Thymus (tissue), 11 donors: ENCODE measurements around the gene VAX1. TPM values are rescaled to one million over a fixed set of nuclear protein-coding genes. Genes with fewer than 3 reads are reported as not detected.
"Not testable (repeated sequence)": the region's sequence is repeated elsewhere in the genome, so short reads cannot be mapped to it uniquely, and the experiment has no call there.

Source experiments
- DNase-seq, 9 donors: peaks; one replicate each; pipeline ENCODE4 v3.0.0-alpha.2; 2013; ENCODE audit warnings: low spot score in 9 of 9, low read depth in 6 of 9, missing footprints in 1 of 9
- H3K27ac ChIP-seq, 2 donors: one replicate each; pipeline ENCODE4 v1.5.1; 2013; ENCODE audit warnings: control low read depth in 1 of 2, low read depth in 1 of 2, low read length in 1 of 2, mild to moderate bottlenecking in 1 of 2, moderate library complexity in 1 of 2
- H3K27me3 ChIP-seq, 2 donors: one replicate each; pipeline ENCODE4 v1.5.1; 2013; ENCODE audit warnings: low read length in 1 of 2; ENCODE audit not compliant: control insufficient read depth in 2 of 2, insufficient read depth in 1 of 2
- H3K36me3 ChIP-seq, 2 donors: one replicate each; pipeline ENCODE4 v1.5.1; 2013; ENCODE audit warnings: low read length in 1 of 2, mild to moderate bottlenecking in 1 of 2, moderate library complexity in 1 of 2; ENCODE audit not compliant: control insufficient read depth in 2 of 2, insufficient read depth in 2 of 2
- H3K4me1 ChIP-seq, 2 donors: one replicate each; pipeline ENCODE4 v1.5.1; 2013; ENCODE audit warnings: low read length in 2 of 2; ENCODE audit not compliant: control insufficient read depth in 2 of 2, insufficient read depth in 2 of 2
- H3K4me3 ChIP-seq, 2 donors: one replicate each; pipeline ENCODE4 v1.5.1; 2013; ENCODE audit warnings: low read length in 2 of 2, control low read depth in 1 of 2, mild to moderate bottlenecking in 1 of 2
- H3K9me3 ChIP-seq, 2 donors: one replicate each; pipeline ENCODE4 v1.5.1; 2013; ENCODE audit warnings: low read length in 1 of 2, mild to moderate bottlenecking in 1 of 2; ENCODE audit not compliant: control insufficient read depth in 2 of 2, insufficient read depth in 1 of 2
- WGBS: extraction: QIAGEN DNeasy Blood & Tissue Kit; methylation state at CpG from one replicate; pipeline ENCODE4 v1.1.7; 2013; 5-methylcytosine and 5-hydroxymethylcytosine counted together
- polyA plus RNA-seq: library from polyadenylated mRNA; stranded (reverse); fragments of 200-250 nt; gene quantifications from one replicate; pipeline ENCODE4 v1.2.3, GENCODE V29; 2013
- total RNA-seq: library from RNA; stranded (reverse); fragments of 120-200 nt; gene quantifications from one replicate; pipeline ENCODE4 v1.2.4, GENCODE V29; 2013
- donor health status: healthy.

The VAX1 gene
- total and polyA plus RNA-seq, 2 donors, result 0.02 TPM; not detected in 1

- no peak overlapping the region for H3K4me3 ChIP-seq
- no peaks in the 10 kb centered on the region for H3K4me1 ChIP-seq
- H3K27me3 ChIP-seq, result no peaks in the 10 kb centered on the region
- no peaks in the 10 kb centered on the region for H3K9me3 ChIP-seq
- no peak for DNase-seq
- 87% methylated on average over 9 of the region's 9 CpGs for WGBS
- no peaks in the 10 kb centered on the region for H3K36me3 ChIP-seq
- H3K27ac ChIP-seq, result no peak overlapping the region
Measured at GRCh38 chr10:117094856-117095255, 43.2 kb downstream of the VAX1 start.

GRCh38 chr10:117092386-117092785, 45.7 kb downstream of the VAX1 start:
- Histone ChIP-seq H3K27me3 (no peaks in the 10 kb centered on the region), H3K36me3 (no peaks in the 10 kb centered on the region), H3K27ac (no peak overlapping the region), H3K4me1 (no peaks in the 10 kb centered on the region), H3K4me3 (no peak overlapping the region), H3K9me3 (no peaks in the 10 kb centered on the region)
- WGBS, result 93% methylated on average over 6 of the region's 6 CpGs
- no peak for DNase-seq

DNA sequence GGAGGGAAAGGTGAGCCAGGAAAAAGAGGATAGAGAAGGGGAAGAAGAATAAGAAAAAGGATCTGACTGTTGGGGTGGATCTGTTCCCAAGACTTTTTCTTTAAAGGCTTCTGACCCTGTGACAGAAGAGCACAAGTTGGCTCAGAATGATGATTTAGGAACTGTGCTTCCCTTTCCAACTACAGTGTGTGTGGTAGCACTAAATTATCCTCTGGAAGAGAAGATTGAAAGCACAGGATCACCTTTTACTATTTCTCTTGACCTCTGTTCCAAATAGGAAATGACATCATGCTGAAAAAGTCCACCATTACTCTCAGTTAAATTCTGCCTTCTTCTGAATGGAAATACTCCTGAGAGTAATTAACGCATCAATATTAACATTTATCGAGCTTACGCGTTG, 47.2 kb downstream of the VAX1 start:
- no peaks in the 10 kb centered on the region for H3K4me1 ChIP-seq
- no peaks in the 10 kb centered on the region for H3K36me3 ChIP-seq
- no peak for DNase-seq
- no peak overlapping the region for H3K4me3 ChIP-seq
- WGBS, result 98% methylated on average over 4 of the region's 4 CpGs
- no peaks in the 10 kb centered on the region for H3K9me3 ChIP-seq
- H3K27me3 ChIP-seq, result no peaks in the 10 kb centered on the region
- H3K27ac ChIP-seq, result no peak overlapping the region

- Histone ChIP-seq H3K27me3 (no peaks in the 10 kb centered on the region), H3K9me3 (no peaks in the 10 kb centered on the region), H3K36me3 (no peaks in the 10 kb centered on the region), H3K4me1 (no peaks in the 10 kb centered on the region), H3K4me3 (no peak overlapping the region), H3K27ac (no peak overlapping the region)
- DNase-seq, result no peak
- WGBS, result 94% methylated on average over 3 of the region's 3 CpGs
Measured at GRCh38 chr10:117087521-117087920, 50.5 kb downstream of the VAX1 start.

DNA sequence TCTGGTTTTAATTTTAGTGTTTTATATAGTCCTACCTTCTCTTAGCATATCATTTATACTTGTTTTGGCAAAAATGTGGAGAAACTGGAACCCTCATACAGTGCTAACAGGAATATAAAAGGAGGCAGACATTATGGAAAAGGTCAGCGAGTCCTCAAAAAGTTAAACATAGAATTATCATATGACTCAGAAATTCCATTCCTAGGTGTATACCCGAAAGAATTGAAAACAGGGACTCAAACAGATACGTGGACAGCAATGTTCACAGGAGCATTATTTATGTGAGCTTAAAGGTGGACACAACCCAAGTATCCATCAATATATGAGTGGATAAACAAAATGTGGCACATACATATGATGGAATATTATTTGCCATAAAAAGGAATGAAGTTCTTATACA, 51.5 kb downstream of the VAX1 start:
- H3K4me1 ChIP-seq, result no peaks in the 10 kb centered on the region
- H3K9me3 ChIP-seq, result no peaks in the 10 kb centered on the region
- no peaks in the 10 kb centered on the region for H3K27me3 ChIP-seq
- no peak overlapping the region for H3K4me3 ChIP-seq
- H3K27ac ChIP-seq, result no peak overlapping the region
- WGBS, result 97% methylated on average over 3 of the region's 3 CpGs
- no peaks in the 10 kb centered on the region for H3K36me3 ChIP-seq
- no peak for DNase-seq

- not testable (repeated sequence) for H3K27ac ChIP-seq, H3K4me1 ChIP-seq, H3K9me3 ChIP-seq, H3K36me3 ChIP-seq, H3K27me3 ChIP-seq, H3K4me3 ChIP-seq, DNase-seq
- WGBS, result 83% methylated on average over 29 of the region's 31 CpGs
Measured at GRCh38 chr10:117084421-117085246, 53.4 kb downstream of the VAX1 start.

Other genes with a start within 250 kb of the VAX1 start
- gene SHTN1, start 133.1 kb downstream of the VAX1 start, total RNA-seq, result 5.8 TPM
- 23.0 TPM for gene SHTN1, start 133.1 kb downstream of the VAX1 start, polyA plus RNA-seq
- not detected for gene KCNK18, start 59.2 kb upstream of the VAX1 start, total RNA-seq
- gene KCNK18, start 59.2 kb upstream of the VAX1 start, polyA plus RNA-seq, result 0.02 TPM
- gene SLC18A2, start 102.8 kb upstream of the VAX1 start, total RNA-seq, result 6.1 TPM
- gene SLC18A2, start 102.8 kb upstream of the VAX1 start, polyA plus RNA-seq, result 27.6 TPM
- 9.2 TPM for gene PDZD8, start 237.2 kb upstream of the VAX1 start, total RNA-seq
- 4.4 TPM for gene PDZD8, start 237.2 kb upstream of the VAX1 start, polyA plus RNA-seq